ENCODE data around the gene ANGPTL2. TPM values are rescaled to one million over a fixed set of nuclear protein-coding genes. Genes with fewer than 3 reads are reported as not detected.
"Not testable (repeated sequence)": the region's sequence is repeated elsewhere in the genome, so short reads cannot be mapped to it uniquely, and the experiment has no call there.

Gene ANGPTL2
- total RNA-seq, 1 donor from 2014 or later = 19.2 TPM

DNA sequence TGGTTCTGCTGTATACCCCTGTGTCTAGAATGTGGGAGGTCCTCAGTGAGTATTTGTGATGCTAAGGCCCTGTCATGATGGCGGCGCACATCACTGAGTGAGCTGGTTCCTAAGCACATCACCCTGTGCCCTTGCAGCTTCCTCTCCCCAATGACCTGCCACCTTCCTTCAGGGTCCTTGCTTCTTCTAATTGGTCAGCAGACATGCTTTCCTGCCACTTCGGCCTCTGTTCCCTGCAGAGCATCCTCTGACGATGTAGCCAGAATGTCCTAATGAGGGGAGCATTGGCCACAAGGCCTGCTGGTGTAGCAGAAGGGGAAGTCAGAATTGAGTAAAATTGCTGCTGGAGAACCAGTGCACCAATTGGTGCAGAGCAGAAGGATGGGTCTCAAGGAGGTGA lies 31.1 kb upstream of the ANGPTL2 start:
- TF ChIP-seq CTCF (conservative IDR thresholded peaks at IDR 0.05) = no peak
- peak overlapping the region; percentile 53 for H3K27ac Mint-ChIP-seq (ENCODE audit: unreplicated experiment)
- no peak overlapping the region for H3K4me3 Mint-ChIP-seq
- no peaks in the 10 kb centered on the region for H3K36me3 Mint-ChIP-seq (ENCODE audit: low read depth)
- DNase-seq (ENCODE audit: low read depth, low spot score) = no peak
- H3K27me3 Mint-ChIP-seq (ENCODE audit: low read depth) = no peaks in the 10 kb centered on the region
- no peaks in the 10 kb centered on the region for H3K4me1 Mint-ChIP-seq
- H3K9me3 Mint-ChIP-seq = no peaks in the 10 kb centered on the region

GRCh38 chr9:127149463-127150390 lies 27.3 kb upstream of the ANGPTL2 start:
- H3K4me1 Mint-ChIP-seq = no peaks in the 10 kb centered on the region
- no peak overlapping the region for H3K27ac Mint-ChIP-seq (ENCODE audit: unreplicated experiment)
- no peak overlapping the region for H3K4me3 Mint-ChIP-seq
- peaks cover 3% of the 10 kb centered on the region for H3K9me3 Mint-ChIP-seq
- H3K27me3 Mint-ChIP-seq (ENCODE audit: low read depth) = no peaks in the 10 kb centered on the region
- no peaks in the 10 kb centered on the region for H3K36me3 Mint-ChIP-seq (ENCODE audit: low read depth)
- no peak for DNase-seq (ENCODE audit: low read depth, low spot score)
- no peak for TF ChIP-seq CTCF (conservative IDR thresholded peaks at IDR 0.05)

DNA sequence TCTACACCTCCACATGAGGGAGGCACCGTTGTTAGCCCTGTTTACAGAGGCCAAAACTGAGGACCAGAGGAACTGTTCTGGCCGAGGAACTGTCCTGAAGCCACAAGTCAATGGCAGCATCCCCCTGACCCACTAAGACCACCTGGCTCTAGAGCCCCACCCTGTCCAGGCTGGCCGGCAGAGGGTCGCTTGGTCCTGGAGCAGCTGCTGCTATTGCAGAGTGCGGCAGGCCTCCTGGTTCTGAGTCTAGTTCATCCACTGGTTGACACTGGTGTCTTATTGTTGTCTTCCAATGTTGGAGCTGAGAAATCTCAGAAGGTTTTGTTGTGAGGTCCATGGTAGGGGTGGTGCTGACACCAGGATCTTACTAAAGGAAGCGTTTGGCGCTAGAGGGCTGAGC lies 26.6 kb upstream of the ANGPTL2 start:
- TF ChIP-seq CTCF (conservative IDR thresholded peaks at IDR 0.05) = no peak
- H3K4me3 Mint-ChIP-seq = no peak overlapping the region
- no peaks in the 10 kb centered on the region for H3K27me3 Mint-ChIP-seq (ENCODE audit: low read depth)
- DNase-seq (ENCODE audit: low read depth, low spot score) = no peak
- no peak overlapping the region for H3K27ac Mint-ChIP-seq (ENCODE audit: unreplicated experiment)
- H3K4me1 Mint-ChIP-seq = no peaks in the 10 kb centered on the region
- H3K9me3 Mint-ChIP-seq = peaks cover 3% of the 10 kb centered on the region
- no peaks in the 10 kb centered on the region for H3K36me3 Mint-ChIP-seq (ENCODE audit: low read depth)

- no peak for DNase-seq (ENCODE audit: low read depth, low spot score)
- no peaks in the 10 kb centered on the region for H3K4me1 Mint-ChIP-seq
- no peak overlapping the region for H3K4me3 Mint-ChIP-seq
- no peak overlapping the region for H3K27ac Mint-ChIP-seq (ENCODE audit: unreplicated experiment)
- H3K36me3 Mint-ChIP-seq (ENCODE audit: low read depth) = no peaks in the 10 kb centered on the region
- no peaks in the 10 kb centered on the region for H3K27me3 Mint-ChIP-seq (ENCODE audit: low read depth)
- peaks cover 3% of the 10 kb centered on the region for H3K9me3 Mint-ChIP-seq
- no peak for TF ChIP-seq CTCF (conservative IDR thresholded peaks at IDR 0.05)
Measured at GRCh38 chr9:127148014-127148413, 25.6 kb upstream of the ANGPTL2 start.

GRCh38 chr9:127147251-127147650 lies 24.8 kb upstream of the ANGPTL2 start:
- no peak for DNase-seq (ENCODE audit: low read depth, low spot score)
- no peaks in the 10 kb centered on the region for H3K4me1 Mint-ChIP-seq
- H3K36me3 Mint-ChIP-seq (ENCODE audit: low read depth) = no peaks in the 10 kb centered on the region
- H3K27me3 Mint-ChIP-seq (ENCODE audit: low read depth) = no peaks in the 10 kb centered on the region
- H3K9me3 Mint-ChIP-seq = peaks cover 3% of the 10 kb centered on the region
- no peak overlapping the region for H3K27ac Mint-ChIP-seq (ENCODE audit: unreplicated experiment)
- no peak for TF ChIP-seq CTCF (conservative IDR thresholded peaks at IDR 0.05)
- H3K4me3 Mint-ChIP-seq = no peak overlapping the region

DNA sequence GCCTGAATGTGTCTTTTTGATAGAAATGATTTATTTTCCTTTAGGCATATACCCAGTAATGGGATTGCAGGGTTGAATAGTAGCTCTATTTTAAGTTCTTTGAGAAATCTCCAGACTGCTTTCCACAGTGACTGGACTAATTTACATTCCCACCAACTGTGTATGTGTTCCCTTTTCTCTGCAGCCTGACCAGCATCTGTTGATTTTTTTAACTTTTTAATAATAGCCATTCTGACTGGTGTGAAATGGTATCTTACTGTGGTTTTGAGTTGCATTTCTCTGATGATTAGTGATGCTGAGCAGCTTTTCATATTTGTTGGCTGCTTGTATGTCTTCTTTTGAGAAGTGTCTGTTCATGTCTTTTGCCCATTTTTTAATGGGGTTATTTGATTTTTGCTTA lies 24.4 kb upstream of the ANGPTL2 start:
- H3K4me1 Mint-ChIP-seq; H3K9me3 Mint-ChIP-seq; H3K36me3 Mint-ChIP-seq (ENCODE audit: low read depth); DNase-seq (ENCODE audit: low read depth, low spot score); H3K27ac Mint-ChIP-seq (ENCODE audit: unreplicated experiment); H3K4me3 Mint-ChIP-seq; H3K27me3 Mint-ChIP-seq (ENCODE audit: low read depth): not testable (repeated sequence)
